HepG2 (cell line): Measurements from ENCODE around the gene TTLL12. TPM values are rescaled to one million over a fixed set of nuclear protein-coding genes. Genes with fewer than 3 reads are reported as not detected.

Source experiments
- FOXA1 ChIP-seq, 2 experiments: fragments of 450-650 bp in 1 of 2; sonication (generic) in 1 of 2; formaldehyde crosslinking in 1 of 2; IDR thresholded peaks; 2 replicates each; pipeline versions ENCODE4 v1.4.0 to v1.6.1; 2016 to 2020; ENCODE audit warnings: missing genetic modification reagents in 1 of 2
- FOXC1 ChIP-seq: sonication (generic); formaldehyde crosslinking; IDR thresholded peaks from 2 replicates; pipeline ENCODE4 v1.8.0; 2022; ENCODE audit warnings: mild to moderate bottlenecking, missing genetic modification reagents, borderline replicate concordance
- FOXP1 ChIP-seq, 2 experiments: fragments of 450-650 bp in 1 of 2; IDR thresholded peaks; 2 replicates each; pipeline ENCODE4 v1.6.1; 2017 to 2018; ENCODE audit warnings: antibody characterized with exemption in 1 of 2
- HDAC6 ChIP-seq: fragments of 200-600 bp; sonication (generic); IDR thresholded peaks from 2 replicates; pipeline ENCODE4 v1.7.0; 2017; ENCODE audit warnings: mild to moderate bottlenecking, antibody characterized with exemption, low read length, low read depth
- HMGXB4 ChIP-seq, 2 experiments: sonication (generic) in 1 of 2; formaldehyde crosslinking in 1 of 2; IDR thresholded peaks; 2 replicates each; pipeline versions ENCODE4 v1.4.0 to v1.6.1; 2018 to 2020; ENCODE audit warnings: missing genetic modification reagents in 2 of 2, borderline replicate concordance in 1 of 2, low read depth in 1 of 2, mild to moderate bottlenecking in 1 of 2, missing biosample characterization in 1 of 2
- IRF9 ChIP-seq: sonication (generic); formaldehyde crosslinking; IDR thresholded peaks from 2 replicates; pipeline ENCODE4 v1.8.0; 2022; ENCODE audit warnings: missing genetic modification reagents, mild to moderate bottlenecking, borderline replicate concordance
- NFIC ChIP-seq: IDR thresholded peaks from 2 replicates; pipeline ENCODE4 v1.6.1; 2012; ENCODE audit warnings: mild to moderate bottlenecking, low read length, inconsistent platforms
- NR2F6 ChIP-seq, 2 experiments: IDR thresholded peaks; 2 replicates each; pipeline ENCODE4 v1.6.1; 2016; ENCODE audit warnings: antibody characterized with exemption in 1 of 2, mild to moderate bottlenecking in 1 of 2
- POGK ChIP-seq: sonication (generic); formaldehyde crosslinking; conservative IDR thresholded peaks from 2 replicates; pipeline ENCODE4 v1.8.0; 2022; ENCODE audit warnings: mild to moderate bottlenecking, moderate library complexity, missing genetic modification reagents
- RNF2 ChIP-seq: fragments of 450-650 bp; conservative IDR thresholded peaks from 2 replicates; pipeline ENCODE4 v1.6.1; 2016; ENCODE audit warnings: low read depth
- SKI ChIP-seq: fragments of 450-650 bp; IDR thresholded peaks from one replicate; pipeline ENCODE4 v1.6.1; 2018; ENCODE audit warnings: mild to moderate bottlenecking; ENCODE audit not compliant: partially characterized antibody
- SP5 ChIP-seq: IDR thresholded peaks from 2 replicates; pipeline ENCODE4 v1.6.1; 2016; ENCODE audit warnings: low read depth, borderline replicate concordance
- ZBTB26 ChIP-seq: IDR thresholded peaks from 2 replicates; pipeline ENCODE4 v1.6.1; 2016; ENCODE audit warnings: missing compliant biosample characterization, missing genetic modification reagents, borderline replicate concordance
- ZBTB8A ChIP-seq: sonication (generic); formaldehyde crosslinking; IDR thresholded peaks from 2 replicates; pipeline ENCODE4 v1.4.0; 2020; ENCODE audit warnings: mild to moderate bottlenecking, low read depth, missing genetic modification reagents, borderline replicate concordance
- ZNF121 ChIP-seq: sonication (generic); formaldehyde crosslinking; IDR thresholded peaks from 2 replicates; pipeline ENCODE4 v1.5.0; 2020; ENCODE audit warnings: mild to moderate bottlenecking, missing genetic modification reagents
- ZNF263 ChIP-seq: sonication (generic); formaldehyde crosslinking; IDR thresholded peaks from 2 replicates; pipeline ENCODE4 v1.4.0; 2020; ENCODE audit warnings: missing genetic modification reagents
- ZNF350 ChIP-seq: sonication (generic); formaldehyde crosslinking; IDR thresholded peaks from 2 replicates; pipeline ENCODE4 v1.4.0; 2020; ENCODE audit warnings: mild to moderate bottlenecking, low read depth, missing genetic modification reagents, borderline replicate concordance
- ZNF615 ChIP-seq: sonication (generic); formaldehyde crosslinking; IDR thresholded peaks from 2 replicates; pipeline ENCODE4 v1.5.0; 2020; ENCODE audit warnings: mild to moderate bottlenecking, missing genetic modification reagents, borderline replicate concordance
- ZNF724P ChIP-seq: sonication (generic); formaldehyde crosslinking; IDR thresholded peaks from 2 replicates; pipeline ENCODE4 v1.8.0; 2022; ENCODE audit warnings: missing genetic modification reagents, borderline replicate concordance
- ZNF746 ChIP-seq: sonication (generic); formaldehyde crosslinking; IDR thresholded peaks from 2 replicates; pipeline ENCODE4 v1.8.0; 2022; ENCODE audit warnings: mild to moderate bottlenecking, missing genetic modification reagents
- ZNF776 ChIP-seq: sonication (generic); formaldehyde crosslinking; IDR thresholded peaks from 2 replicates; pipeline ENCODE4 v1.4.0; 2020; ENCODE audit warnings: mild to moderate bottlenecking, missing genetic modification reagents
- ZNF850 ChIP-seq: sonication (generic); formaldehyde crosslinking; conservative IDR thresholded peaks from 2 replicates; pipeline ENCODE4 v1.9.0; 2021; ENCODE audit warnings: mild to moderate bottlenecking, missing genetic modification reagents
- polyA plus RNA-seq, 8 experiments: library from polyadenylated mRNA; depleted of rRNA in 3 of 8; stranded (reverse) in 7 of 8; unstranded in 1 of 8; fragments of >200 nt; fragmentation: Illumina TruSeq in 4 of 8; extraction: Trizol in 4 of 8; gene quantifications; 2 replicates each; pipeline versions ENCODE4 v1.2.1 to v1.2.3, GENCODE V29; 2011 to 2016; ENCODE audit warnings: low read depth in 4 of 8, missing spikeins in 1 of 8, mixed read lengths in 1 of 8; ENCODE audit not compliant: insufficient read depth in 1 of 8
- total RNA-seq, 5 experiments: library from RNA; depleted of rRNA; stranded (reverse); fragments of >200 nt; fragmentation: Illumina TruSeq; extraction: Trizol; gene quantifications; 2 replicates each; pipeline ENCODE4 v1.2.3, GENCODE V29; 2016; ENCODE audit warnings: low read depth in 1 of 5

The TTLL12 gene
- total and polyA plus RNA-seq, 2 of the 13 experiments (the other 11 are each of a cell fraction or from before 2014, with no cell fraction given), result 11.9 to 38.1 TPM

- TF ChIP-seq RNF2 (peak; percentile 87; the same call in 1 of the 2 replicates), HDAC6 (no peak), ZNF121 (CRISPR knock-in tag) (peak; percentile 30; the same call in 1 of the 2 replicates), NR2F6 (IDR thresholded peaks at IDR 0.05) (no peak), NR2F6 (CRISPR knock-in tag; IDR thresholded peaks at IDR 0.05) (no peak), ZBTB26 (CRISPR knock-in tag) (no peak), SP5 (no peak), ZBTB8A (CRISPR knock-in tag) (no peak), FOXC1 (no peak; the same call in 1 of the 2 replicates), ZNF350 (CRISPR knock-in tag) (no peak), POGK (CRISPR knock-in tag) (peak; percentile 49; the same call in 1 of the 2 replicates), ZNF724P (CRISPR knock-in tag) (no peak), ZNF615 (CRISPR knock-in tag) (no peak), SKI (peak; percentile 72), IRF9 (CRISPR knock-in tag) (no peak), ZNF263 (CRISPR knock-in tag) (peak; percentile 22; the same call in 1 of the 2 replicates), ZNF776 (CRISPR knock-in tag) (peak; percentile 48; the same call in 1 of the 2 replicates), FOXA1 (IDR thresholded peaks at IDR 0.05) (no peak), FOXA1 (CRISPR knock-in tag; IDR thresholded peaks at IDR 0.05) (no peak), NFIC (no peak), FOXP1 (IDR thresholded peaks at IDR 0.05) (no peak), FOXP1 (CRISPR knock-in tag; IDR thresholded peaks at IDR 0.05) (no peak), ZNF850 (CRISPR knock-in tag) (no peak), ZNF746 (CRISPR knock-in tag) (peak; percentile 63; the same call in 1 of the 2 replicates), HMGXB4 (CRISPR knock-in tag; IDR thresholded peaks at IDR 0.05; ENCODE audit: borderline replicate concordance in 1 of 2, low read depth in 1 of 2) (no peak)
Observed at GRCh38 chr22:43186272-43187170, at the start of gene TTLL12 (continued).
